Upper lobe of left lung (tissue), 4 donors: ENCODE measurements around the gene AXDND1.

Experiments
- POLR2A ChIP-seq, 4 donors: fragments of 450-650 bp; IDR thresholded peaks; one replicate each; pipeline ENCODE4 v1.5.1; 2016 to 2017; ENCODE audit warnings: antibody characterized with exemption in 4 of 4, mild to moderate bottlenecking in 2 of 4
- TF ChIP-seq, protein P1 (sequence below), 6 experiments: fragments of 450-650 bp in 4 of 6; fragments of 200-600 bp in 2 of 6; sonication (generic) in 2 of 6; IDR thresholded peaks; one replicate each; pipeline ENCODE4 v1.5.1; 2016 to 2019; ENCODE audit warnings: antibody characterized with exemption in 6 of 6

- TF ChIP-seq POLR2A (IDR thresholded peaks at IDR 0.05), result no peak
- TF ChIP-seq, protein P1, sequence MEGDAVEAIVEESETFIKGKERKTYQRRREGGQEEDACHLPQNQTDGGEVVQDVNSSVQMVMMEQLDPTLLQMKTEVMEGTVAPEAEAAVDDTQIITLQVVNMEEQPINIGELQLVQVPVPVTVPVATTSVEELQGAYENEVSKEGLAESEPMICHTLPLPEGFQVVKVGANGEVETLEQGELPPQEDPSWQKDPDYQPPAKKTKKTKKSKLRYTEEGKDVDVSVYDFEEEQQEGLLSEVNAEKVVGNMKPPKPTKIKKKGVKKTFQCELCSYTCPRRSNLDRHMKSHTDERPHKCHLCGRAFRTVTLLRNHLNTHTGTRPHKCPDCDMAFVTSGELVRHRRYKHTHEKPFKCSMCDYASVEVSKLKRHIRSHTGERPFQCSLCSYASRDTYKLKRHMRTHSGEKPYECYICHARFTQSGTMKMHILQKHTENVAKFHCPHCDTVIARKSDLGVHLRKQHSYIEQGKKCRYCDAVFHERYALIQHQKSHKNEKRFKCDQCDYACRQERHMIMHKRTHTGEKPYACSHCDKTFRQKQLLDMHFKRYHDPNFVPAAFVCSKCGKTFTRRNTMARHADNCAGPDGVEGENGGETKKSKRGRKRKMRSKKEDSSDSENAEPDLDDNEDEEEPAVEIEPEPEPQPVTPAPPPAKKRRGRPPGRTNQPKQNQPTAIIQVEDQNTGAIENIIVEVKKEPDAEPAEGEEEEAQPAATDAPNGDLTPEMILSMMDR (IDR thresholded peaks at IDR 0.05), result no peak
Measured at GRCh38 chr1:179601093-179601492, 235.3 kb downstream of the AXDND1 start.
